Endometrium (tissue), 2 donors: Measurements from ENCODE around the gene NCKAP5.
"Not testable (repeated sequence)": the region's sequence is repeated elsewhere in the genome, so short reads cannot be mapped to it uniquely, and the experiment has no call there.

ENCODE experiments used
- FAIRE-seq: peaks from 2 replicates; lab custom pipeline; 2012; peaks lifted over from hg19 to GRCh38; lab: Jason Lieb, UNC
- donor health status: control.
- donor health status: control.

Gene NCKAP5

DNA sequence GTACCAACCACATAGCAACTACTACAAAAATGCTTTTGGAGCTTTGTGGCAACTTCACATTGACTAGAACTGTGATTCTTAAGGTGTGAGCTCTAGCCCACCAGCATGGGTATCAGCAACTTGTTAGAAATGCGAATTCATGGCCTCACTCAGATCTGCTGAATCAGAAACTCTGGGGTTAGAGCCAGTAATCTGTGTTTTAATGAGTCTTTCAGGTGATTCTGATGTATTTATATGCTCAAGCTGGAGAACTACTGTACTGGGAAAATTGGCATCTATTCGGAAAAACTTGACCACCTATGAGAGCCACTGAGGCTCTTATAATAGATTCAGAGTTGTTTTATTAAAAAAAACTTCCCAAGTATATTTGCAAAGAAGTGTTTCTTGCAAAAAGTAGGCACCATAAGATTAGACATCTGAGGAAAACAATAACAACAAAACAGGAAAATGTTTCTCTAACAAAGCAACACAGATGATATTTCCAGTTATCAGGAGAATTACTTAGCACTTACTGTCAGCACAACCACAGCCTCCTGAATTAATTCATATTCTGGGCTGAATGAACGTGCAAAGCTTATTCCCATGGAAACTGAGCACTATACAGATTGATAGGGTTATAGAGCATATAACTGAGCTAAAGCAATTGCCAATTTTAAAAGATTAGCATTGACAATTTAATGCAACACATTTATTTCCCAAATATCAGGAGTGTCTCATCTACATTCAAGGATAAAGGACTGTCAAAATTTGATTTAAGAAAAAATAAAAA is 71.6 kb downstream of the NCKAP5 start:
- no peak for FAIRE-seq

DNA sequence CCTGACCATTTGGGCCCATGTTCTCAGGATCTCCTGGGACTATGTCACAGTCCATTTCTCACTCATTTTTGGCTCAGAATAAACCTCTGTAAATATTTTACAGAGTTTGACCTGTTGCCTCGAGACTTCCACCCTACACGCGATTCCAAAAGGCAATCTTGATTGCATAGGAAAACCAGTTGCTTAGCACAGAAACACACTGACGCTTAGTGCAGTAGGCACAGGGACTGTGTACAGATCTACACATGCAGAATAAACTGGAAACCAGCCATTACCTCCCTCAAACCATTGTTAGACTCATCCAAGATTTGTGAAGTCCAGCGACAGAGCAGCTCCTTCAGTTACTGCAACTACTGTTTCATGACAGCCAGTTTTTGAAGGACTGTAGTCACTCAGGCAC is 73.0 kb downstream of the NCKAP5 start:
- FAIRE-seq, result no peak

DNA sequence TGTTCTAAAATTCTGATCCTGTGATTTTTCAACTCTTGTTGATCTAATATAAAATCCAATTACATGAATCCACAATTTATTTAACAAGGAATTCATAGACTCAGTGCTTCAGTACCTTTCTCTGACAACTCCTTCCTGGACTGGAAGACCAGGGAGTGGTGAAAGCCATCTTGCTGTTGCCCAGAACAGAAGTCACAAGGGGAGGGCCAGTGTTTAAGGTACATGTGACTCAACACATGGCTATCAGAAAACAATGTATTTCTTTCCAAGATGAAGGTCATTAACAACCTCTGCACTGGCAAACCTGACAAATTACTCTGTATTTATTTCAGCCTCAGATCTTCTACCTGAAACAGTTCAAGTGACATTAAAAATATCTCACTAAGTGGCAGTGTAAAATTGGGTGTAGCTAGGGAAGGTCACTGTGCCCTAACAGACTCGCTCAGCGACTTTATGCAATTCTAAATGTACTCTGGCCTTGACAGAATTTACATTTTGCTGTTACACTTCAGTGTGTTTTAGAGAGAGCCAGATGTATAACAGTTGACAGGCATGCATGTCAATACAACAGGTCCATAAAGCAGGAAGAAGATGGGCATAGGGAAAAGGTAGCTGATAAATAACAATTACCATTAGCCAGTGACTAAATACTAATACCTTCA is 75.4 kb downstream of the NCKAP5 start:
- no peak for FAIRE-seq

DNA sequence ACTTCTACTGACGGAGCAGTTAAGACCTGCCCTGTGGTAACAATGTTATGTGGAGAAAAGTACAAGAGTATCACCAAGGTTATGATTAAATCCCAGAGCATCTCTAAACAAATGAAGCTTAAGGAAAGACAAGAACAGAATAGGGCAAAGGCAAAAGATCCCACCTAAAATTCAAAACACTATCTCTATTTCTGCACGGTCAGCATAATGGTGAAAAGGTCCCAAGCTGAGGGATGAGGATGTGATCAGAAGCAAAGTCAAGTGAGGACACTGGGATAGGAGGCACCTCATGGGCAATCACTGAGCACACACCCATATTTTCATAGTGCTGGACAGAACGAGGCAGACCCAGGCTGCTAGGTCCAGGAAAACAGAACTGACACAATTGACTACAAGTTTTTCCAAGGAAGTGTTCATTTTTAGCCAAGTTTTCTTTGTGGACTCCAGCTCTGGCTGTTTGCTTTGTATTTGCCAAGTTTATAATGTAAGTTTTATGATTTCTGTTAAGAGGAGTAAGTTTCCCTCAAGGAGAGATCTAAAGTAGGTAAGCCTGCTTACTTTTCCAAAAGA is 77.8 kb downstream of the NCKAP5 start:
- FAIRE-seq, result no peak

DNA sequence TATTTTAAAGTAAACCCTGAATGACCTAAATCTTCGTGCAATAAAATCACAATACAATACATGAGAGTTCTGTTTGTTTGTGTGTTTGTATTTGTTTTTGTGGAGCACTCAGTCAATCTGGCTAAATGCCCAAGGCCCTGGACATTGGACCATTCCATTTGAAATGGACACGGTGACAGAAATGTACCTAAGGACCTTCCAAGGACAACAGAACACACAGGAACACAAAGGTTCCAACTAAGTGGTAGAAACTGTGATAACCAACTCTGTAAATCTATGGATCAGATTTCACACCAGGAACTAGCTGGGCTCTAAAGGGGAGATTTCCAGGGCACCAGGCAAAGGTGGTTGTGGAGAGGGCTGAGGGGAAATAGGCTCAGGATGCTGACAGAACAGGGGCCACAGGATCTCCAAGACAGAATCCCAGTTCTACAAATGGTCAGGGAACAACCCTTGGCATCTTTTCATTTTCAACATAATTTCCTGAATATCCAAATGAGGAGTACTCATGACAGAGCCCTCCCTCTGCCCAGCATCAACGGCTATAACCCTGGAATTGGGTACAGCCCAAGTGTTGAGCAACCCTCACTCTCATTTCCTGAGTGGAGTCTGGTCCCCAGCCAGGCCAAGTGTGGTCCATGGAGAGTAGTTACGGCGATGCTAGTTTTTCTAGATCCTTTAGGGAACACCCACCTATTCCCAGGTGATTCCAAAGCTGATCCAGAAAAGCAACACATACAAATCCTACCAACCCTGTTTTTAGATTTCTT is 78.4 kb downstream of the NCKAP5 start:
- no peak for FAIRE-seq

DNA sequence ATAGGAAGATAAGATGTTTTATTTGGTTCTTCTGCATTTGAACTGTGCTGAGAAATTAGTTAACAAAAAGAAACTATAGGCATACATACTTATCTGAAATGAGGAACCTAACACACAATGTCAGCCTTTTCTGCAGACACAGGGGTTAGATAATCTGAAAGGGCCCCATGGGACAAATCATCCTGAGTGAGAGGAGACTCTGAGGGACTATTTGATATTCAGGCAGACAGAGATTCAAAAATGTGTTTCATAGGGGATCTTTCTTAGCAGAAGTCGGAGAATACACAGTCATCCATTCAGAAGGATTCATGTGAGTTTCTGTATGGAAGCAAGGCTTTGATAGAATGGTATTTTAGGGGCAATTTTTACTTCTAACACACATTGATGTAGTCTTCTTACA is 79.1 kb downstream of the NCKAP5 start:
- no peak for FAIRE-seq

DNA sequence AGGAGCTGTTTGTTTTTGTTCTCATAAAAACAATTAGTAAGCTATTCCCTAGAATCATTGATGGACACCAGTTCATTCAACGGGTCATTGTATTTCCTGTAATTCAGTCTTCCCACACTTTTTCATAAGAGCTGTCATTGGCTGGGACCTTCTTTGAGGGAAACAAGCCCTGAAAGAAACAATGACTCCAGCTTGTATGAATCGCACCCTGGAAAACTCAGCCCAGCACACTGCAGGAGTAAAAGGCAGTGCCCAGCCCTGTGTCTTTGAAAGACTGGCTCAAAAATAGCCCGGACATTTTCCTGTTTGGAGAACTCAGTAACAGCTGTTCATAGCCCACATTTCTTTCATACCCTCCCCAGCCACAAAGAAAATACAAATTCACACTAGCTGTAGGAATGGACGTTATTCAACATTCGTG is 81.5 kb downstream of the NCKAP5 start:
- no peak for FAIRE-seq

DNA sequence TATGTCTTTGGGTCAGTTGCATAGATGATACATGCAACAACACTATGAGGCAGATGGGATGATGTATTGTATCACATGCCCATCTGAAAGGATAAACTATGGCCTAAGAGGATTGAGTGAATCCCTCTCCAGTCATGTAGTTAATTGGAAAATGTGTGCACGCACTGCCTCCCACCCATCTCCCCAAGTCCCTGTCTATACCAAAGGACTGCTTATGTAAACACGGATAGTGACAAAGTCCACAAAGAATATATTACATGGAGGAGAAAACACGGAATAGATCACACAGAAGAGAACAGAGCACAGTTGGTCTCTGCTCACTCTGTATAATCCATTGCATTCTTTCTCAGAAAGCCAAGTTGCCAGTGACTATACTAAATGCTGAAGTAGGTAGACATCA is 82.4 kb downstream of the NCKAP5 start:
- no peak for FAIRE-seq

DNA sequence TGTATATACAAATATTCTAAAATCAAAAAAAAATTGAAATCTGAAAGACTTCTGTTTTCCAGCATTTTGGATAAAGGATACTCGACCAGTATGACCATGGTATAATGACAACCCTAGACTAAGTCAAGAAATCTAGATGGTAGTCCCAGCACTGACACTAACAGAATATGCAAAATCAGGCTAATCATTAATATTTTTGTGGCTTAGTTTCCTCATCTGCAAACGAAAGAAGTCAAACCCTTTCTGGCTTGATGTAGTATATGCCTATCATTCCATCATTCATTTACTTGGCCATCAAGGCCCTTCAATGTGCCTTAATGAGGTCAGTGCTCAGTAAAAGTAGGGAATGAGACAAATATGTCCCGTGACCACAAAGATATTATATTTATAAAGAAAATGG is 83.5 kb downstream of the NCKAP5 start:
- FAIRE-seq, result no peak

DNA sequence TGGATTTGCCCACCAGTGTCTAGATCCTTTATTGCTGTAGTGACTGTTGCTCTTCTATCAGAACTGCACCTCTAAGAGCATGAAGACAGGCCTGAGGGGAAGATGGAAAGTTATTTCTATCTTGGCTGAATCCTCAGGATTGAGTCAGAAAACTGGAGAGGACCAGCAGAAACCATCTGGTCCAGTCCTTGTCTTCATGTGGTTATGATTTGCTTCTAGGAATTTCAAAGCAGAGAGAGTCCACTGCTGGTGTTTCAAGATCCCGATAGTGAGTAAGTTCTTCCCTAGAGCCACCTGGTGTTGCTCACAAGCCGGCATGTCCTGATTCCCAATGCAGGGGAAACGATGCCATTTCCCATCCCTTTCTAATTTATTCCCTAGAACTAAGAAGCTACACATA is 84.2 kb downstream of the NCKAP5 start:
- no peak for FAIRE-seq

DNA sequence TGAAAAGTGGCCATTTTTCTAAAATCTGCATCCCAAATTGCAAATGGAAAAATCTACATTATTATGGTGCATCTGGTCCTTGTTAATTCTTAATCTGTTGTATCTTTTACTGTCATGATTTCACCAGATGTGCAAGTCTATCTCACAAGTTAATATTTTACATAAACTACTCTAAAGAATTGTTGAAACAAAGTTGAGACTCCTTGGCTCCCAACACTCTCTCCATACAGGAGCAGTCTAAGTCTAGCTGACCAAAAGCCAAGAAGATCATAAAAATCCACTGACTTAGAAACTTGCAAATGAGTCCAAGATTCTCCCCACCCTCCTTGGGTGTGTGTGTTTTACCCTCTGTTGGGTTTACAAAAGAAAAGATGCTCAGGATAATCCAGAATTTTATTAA is 85.1 kb downstream of the NCKAP5 start:
- FAIRE-seq, result peak; percentile 98

DNA sequence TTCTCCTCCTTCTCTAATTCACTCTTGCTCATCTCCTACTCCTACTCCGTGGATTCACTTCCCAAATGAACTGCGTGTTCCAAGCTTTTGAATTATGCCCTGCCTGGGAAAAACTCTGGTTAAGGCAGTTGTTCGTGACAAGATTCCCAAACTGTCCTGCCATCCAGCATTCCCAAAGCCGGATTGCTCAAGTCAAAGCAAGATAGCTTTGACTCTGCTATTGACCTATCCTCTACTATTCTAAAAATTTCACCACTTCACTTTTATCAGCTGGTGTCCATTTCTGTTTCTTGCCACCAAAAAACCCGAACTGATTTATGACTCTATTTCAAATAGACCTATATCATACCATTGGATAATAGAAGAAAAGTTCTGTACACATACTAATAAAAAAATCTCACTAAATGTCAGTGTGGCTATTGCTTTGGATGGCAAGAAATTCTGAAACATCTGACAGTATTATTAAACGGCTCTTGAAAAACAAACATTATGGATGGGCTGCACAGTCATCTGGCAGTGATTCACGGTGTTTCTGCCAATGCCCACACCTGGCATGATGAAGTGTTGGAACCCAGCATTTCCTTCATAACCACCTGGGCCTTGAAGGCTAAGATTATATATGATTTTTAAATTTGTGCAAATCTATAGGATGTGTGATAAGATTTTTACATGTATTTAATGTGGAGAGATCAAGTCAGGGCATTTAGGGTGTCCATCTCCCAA is 87.4 kb downstream of the NCKAP5 start:
- FAIRE-seq, result no peak

DNA sequence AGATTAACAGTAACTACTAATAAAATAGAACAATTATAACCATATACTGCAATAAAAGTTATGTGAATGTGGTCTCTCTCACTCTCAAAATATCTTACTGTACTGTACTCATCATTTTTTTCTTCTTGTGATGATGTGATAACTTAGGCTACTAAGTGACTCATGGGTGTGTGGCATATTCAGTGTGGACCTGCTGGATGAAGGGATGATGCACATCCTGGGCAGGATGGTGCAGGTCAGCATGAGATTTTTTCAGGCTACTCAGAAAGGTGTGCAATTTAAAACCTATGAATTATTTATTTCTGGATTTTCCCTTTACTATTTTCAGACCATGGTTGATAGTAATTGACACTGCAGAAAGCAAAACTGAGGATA is 90.7 kb downstream of the NCKAP5 start:
- FAIRE-seq, result no peak

DNA sequence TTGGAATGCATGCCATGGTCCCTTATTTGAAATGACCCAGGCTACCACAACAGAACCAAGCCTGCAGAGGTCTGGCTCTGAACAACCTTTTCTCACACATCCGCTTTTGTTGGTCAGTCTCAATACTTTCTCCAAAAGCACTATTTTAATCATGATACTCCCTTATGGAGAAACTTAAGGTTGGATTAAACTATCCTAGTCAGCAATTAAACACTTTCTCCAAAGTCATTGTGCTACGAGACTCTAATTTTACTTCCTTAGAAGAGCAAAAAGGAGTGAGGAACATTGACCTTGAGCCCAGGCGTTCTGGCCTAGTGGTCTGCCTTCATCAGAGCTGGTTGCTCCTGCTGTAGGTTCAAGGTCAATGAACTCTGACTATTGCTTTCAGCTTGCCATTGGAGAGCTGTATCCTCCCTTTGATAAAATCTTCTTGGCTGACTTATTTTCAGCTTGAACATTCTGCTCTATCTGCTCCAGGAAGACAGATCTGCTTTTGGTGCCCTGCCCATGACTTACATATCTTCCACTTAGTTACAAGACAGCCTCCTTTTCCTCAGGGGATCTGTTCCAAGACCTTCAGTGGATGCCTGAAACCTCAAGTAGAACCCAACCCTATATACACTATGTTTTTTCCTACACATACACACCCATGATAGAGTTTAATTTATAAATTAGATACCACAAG is 91.2 kb downstream of the NCKAP5 start:
- FAIRE-seq, result no peak

DNA sequence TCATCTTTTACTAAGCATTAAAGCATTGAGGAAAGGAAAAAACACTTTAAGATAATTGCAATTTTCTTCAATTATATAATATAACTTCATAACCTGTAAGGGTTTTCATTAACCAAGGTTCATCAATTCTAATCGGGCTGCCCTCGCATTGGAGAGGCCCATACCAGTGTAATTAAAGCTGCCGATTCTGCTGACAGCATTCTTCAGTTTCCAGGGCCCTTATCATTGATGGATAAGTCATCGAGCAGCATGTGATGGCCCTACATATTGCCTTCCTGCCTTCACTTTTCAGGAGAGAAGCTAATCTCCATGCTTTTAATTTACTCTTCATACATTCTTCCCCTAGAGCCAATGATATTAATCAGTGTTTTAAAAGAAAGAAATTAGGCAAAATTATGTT is 92.0 kb downstream of the NCKAP5 start:
- no peak for FAIRE-seq

DNA sequence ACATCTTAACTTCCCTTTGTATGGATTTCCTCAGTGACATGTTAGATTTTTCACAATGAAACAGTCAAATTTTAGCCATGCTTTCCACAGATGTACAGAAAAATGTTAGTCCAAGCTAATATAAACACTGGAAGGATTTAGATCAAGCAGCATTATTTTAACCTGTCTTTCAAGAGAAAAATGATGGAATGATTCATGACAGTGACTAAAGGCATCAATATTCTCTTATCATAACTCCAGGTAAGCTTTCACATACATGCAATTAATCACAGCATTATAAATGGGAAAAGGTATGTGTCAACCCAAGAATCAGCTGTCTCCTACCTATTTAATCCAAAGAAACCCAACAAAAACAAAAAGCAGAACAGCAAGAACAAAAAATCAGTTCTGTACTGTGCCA is 92.7 kb downstream of the NCKAP5 start:
- FAIRE-seq, result no peak

DNA sequence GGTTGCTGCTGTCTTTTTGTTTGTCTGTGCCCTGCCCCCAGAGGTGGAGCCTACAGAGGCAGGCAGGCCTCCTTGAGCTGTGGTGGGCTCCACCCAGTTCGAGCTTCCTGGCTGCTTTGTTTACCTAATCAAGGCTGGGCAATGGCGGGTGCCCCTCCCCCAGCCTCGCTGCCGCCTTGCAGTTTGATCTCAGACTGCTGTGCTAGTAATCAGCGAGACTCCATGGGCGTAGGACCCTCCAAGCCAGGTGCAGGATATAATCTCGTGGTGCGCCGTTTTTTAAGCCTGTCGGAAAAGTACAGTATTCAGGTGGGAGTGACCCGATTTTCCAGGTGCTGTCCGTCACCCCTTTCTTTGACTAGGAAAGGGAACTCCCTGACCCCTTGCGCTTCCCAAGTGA is 97.8 kb downstream of the NCKAP5 start:
- not testable (repeated sequence) for FAIRE-seq

DNA sequence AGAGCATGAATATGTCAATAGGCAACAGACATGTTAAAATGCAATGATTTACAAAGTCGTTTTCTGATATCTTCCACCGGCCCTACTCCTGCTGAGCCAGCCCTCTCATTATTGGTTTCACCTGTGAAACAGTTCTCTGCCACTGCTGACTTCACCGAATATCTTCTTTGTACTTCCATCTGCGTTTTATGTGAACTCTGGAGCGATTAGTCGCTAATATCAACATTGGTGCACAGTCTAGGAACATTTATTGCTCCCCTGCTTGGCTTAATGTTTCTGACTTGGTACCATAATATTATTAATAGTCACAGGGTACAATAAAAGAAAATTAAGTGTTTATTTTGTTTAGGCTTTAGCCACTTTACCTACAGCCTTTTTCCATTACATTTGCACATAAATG is 105.5 kb downstream of the NCKAP5 start:
- no peak for FAIRE-seq

DNA sequence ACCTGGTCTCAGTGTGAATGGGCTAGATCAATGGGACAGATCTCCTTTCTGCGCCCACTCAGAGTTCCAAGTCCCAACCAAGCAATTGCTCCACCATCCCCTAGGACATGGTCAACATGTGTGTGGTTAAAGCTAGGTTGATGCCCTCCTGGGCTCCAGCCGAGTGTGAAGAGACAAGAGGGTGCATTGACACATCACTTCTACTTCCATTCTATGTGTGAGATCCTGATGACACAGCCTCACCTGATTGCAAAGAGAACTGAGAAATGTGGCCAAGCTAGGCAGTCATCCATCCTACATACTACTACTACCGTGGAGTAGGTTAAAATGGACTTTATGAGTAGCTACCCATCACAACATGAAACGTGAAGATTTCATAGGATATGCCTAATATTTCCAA is 106.8 kb downstream of the NCKAP5 start:
- FAIRE-seq, result no peak

DNA sequence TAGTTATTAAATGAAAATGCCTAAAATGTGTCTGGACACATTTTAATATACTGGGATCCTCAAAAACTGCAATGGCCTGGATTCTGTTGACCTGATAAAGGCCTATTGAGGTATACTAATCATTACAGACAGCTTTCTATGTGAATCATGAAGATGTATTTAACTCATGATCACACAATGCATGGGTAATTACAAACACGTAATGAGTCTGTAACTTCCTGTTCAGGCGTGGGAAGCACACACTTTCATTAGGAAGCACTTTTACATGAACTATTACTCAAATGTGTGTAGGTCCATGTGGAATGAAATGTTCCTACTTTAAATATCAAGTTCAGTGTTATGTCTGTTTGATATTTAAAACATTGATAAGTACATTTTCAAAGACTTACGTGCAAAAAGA is 108.7 kb downstream of the NCKAP5 start:
- FAIRE-seq, result no peak

DNA sequence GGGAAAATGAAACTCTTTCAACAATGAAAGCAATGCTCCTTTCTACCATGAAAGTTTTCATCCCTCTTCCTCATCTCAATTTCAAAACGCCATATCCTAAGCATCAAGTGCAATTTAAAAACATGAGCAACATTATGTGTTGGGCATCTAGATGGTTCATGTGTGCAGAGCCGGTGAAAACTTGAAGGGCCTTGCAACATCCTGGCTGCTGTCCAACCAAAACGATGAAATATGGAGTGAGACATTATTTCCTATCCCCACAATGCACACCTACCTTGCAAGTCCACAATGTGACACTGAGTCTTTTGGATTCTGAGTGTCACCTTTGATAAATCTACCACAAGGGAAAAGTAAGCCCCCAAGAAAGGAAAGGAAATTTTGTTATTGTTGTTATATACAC is 110.0 kb downstream of the NCKAP5 start:
- no peak for FAIRE-seq

DNA sequence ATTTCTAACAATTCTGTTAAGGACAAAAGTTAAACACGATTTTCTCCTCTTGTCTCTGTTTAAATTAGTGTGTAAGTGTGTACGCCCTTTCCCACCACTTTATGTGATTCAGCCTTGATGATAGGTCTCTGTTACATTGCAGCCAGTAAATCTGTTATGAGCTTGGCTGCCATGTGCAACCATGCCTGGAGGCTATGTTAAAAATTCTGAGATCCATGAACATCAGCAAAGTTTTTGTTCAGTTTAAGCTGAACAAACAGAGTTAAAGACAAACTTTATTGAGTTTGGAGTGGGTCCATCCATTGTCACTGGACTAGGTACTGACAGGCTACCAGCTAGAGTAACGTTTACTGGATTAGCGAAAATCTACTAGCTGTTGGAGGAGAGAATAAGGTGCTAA is 110.4 kb downstream of the NCKAP5 start:
- no peak for FAIRE-seq
